Muscle of arm (tissue), 12 donors: ENCODE results near the gene WDR49. TPM values are rescaled to one million over a fixed set of nuclear protein-coding genes. Genes with fewer than 3 reads are reported as not detected.

Source experiments
- DNase-seq: peaks from one replicate; pipeline ENCODE4 v3.0.0-alpha.2; 2013
- polyA plus RNA-seq, 12 donors: library from polyadenylated mRNA; unstranded; fragments of 120-200 nt; gene quantifications; one replicate each; pipeline ENCODE4 v1.2.1, GENCODE V29; 2013; ENCODE audit not compliant: insufficient read length in 12 of 12

The WDR49 gene
- polyA plus RNA-seq, 12 donors: 0.08 to 0.32 (median 0.16) TPM; not detected in 7

DNA sequence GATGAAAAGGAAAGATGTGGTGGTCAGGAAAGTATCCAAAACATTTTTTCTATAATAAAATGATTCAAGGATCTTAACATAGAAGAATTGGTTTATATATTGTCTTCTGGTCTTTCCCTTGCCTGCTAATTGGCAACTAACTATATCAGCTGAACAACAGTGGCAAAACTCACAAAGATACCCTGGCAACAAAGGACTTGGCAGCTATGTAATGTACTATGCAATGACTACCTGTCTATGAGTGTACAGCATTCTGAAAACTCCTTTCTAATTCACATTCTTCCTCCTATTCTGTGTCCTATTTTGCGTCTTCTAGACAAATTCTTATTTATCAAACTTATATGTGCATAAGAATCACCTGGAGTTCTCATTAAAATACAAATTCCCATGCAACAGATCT is 164.2 kb downstream of the WDR49 start:
- DNase-seq: no peak

GRCh38 chr3:167487556-167487955 is 166.2 kb downstream of the WDR49 start:
- DNase-seq: no peak

DNA sequence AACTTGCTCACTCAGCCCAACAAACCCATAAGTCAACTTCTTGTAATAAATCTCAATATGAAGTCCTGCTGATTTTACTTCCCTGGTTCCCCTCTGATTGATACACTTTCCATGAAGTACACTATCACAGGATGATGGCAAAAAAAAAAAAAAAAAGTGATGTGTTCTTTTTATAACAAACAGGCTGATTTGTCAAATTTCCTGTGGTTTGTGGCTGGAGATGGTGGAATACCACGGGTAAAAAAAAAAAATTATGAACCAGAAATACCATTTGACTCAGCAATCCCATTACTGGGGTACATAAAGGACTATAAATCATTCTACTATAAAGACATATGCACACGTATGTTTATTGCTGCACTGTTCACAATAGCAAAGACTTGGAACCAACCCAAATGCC is 169.2 kb downstream of the WDR49 start:
- no peak for DNase-seq

DNA sequence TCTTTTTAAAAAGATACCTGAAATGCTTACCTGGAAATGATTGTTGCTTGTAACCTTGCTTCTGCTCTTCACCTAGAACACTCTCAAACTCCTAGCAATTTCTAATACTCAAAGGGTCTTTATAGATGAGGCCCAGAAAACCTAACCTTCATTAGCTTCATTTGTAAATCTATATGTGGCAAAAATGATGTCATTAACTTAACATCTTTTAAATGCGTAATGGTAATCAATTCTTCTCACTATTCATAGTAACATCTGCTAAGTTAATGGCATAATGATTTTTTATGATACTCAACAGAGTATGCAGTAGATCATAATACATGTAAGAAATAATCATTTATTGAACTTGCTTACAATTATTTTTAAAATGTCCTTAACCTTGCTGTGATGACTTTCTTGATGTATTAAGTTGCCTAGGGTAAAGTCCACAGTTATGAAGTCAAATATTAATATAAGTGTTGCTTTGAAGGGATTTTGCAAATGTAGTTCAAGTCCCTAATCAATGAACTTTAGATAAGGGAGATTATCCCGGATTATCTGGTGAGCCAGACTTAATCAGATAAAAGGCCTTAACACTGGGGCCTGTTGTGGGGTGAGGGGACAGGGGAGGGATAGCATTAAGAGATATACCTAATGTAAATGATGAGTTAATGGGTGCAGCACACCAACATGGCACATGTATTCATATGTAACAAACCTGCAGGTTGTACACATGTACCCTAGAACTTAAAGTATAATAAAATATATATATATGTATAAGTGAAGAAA is 169.8 kb downstream of the WDR49 start:
- DNase-seq: no peak

DNA sequence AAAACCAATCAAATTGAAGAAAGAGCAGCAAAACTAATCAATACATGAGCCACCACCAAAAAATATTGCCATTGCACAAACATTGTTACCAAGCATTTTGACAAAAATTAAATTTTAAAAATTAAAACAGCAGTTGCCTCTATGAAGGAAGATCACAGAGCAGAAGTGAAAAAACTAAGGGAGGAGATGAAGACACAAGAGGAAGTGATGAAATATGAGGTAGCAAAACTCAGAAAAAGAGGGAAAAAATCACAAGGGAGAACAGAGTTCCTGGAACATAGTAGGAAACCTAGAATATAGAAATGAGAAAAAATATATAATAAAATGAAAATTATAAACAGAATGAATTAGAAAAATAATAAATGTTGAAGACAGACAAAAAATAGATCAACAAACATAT is 172.6 kb downstream of the WDR49 start:
- no peak for DNase-seq

DNA sequence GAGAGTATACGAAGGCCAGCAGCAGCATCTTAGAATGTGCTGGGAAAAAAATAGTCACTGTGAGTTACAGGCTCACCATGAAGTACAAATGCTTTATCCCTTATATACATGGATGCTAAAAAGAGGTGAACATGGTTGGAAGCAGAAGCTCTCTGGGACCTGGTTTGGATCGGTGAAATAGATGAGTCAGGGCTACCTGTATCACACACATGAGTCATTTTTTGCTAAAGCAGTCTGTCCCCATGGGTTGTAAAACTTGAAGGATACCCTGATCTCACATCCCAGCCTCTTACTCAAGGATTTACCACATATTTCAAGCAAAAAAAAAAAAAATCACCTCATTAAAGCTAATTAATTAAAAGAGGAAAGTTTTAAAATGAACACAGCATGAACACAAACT is 173.0 kb downstream of the WDR49 start:
- DNase-seq: no peak

DNA sequence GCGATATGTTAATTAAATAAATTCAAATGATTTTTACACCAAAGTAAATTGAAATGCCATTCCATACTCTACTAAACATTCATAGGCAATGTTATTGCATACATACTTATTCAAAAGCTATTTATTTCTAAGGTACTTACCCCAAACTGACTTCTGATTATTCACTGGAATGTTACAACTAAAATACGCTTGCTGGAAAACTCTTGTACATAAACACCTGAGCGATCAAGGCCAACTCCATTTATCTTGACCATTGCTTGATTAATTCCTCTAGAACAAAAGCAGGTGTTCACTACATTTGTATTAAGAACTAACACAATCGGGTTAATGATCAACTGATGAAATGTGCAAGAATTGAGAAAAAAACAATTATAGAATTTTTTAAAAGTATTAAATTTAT is 179.9 kb downstream of the WDR49 start, which contains the start of gene SERPINI2:
Gene SERPINI2, minus strand, starts transcription at position 180 of the 400 bp plus-strand sequence. CDS start 2,208 bp downstream, outside the sequence.
- no peak for DNase-seq

DNA sequence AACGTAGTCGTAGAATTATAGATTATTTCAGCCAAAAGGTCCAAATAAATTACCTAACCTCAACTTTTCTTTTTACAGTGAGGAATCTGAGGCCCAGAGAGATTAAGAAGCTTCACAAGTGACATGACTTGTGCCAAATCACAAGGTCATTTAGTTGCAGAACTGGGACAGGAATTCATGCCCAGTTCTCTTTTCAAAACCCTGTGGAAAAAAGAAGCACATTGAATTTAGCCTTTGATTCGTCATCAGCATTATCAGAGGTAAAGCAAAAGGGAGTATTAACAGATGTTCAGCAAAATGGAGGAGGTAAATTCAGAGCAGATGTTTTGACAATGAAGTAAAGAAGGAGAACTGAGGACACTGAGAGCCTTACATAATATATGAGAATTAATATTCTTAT is 184.4 kb downstream of the WDR49 start:
- peak; percentile 26 for DNase-seq

DNA sequence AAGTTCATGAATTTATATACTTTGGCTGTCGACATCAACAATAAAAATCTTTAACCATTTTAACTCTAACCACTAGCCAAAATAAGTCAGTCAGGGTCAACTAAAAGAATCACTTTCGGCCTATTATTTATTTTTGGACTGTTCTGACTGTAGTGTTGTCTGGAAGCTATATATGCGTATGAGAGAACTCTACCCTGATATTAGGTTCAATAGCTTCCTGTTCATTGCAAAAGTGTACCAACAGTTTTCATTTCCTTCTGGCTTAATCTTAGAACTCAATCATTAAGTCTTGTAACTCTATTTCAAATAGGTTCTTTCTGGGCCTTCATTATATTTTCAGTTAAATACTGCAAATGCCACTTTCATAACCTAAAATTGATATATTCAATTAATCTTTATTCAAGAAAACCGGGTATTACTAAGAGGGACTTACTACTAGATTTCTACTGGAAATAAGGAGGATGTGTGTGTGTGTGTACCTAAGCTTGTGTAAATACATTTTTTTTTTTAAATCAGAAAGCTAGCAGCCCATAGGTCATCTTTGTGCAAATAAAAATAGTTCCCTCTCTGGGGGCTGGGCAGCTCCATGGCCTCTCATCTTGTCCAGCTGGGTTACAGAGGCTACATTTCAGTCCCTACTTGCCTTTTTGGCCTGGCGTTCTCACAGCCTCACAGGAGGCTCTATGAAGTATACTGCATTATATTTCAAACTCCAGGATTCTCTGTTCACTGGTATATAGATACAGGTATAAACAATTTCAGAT is 185.7 kb downstream of the WDR49 start:
- no peak for DNase-seq

- no peak for DNase-seq
Measured at GRCh38 chr3:167466966-167467365, 186.8 kb downstream of the WDR49 start.

GRCh38 chr3:167456157-167456799 is 197.5 kb downstream of the WDR49 start:
- no peak for DNase-seq

DNA sequence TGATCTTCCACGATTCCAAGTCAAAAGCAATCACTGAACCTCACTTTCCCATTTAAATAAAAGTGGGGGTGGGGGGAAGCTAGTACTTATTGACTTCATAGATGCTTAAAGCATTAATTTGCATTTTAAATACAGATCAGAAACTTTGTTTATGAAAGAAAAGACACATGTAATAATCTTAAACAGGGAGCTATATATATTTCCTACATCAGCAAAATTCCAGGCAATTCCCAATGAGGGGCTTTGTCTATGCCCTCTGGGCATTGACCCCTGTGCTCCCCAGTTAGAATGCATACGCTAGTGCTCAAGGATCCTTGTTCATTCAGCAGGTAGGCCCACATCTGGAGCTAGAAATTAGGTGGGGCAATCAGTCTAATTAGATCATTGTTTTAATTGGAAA is 199.9 kb downstream of the WDR49 start:
- no peak for DNase-seq

DNA sequence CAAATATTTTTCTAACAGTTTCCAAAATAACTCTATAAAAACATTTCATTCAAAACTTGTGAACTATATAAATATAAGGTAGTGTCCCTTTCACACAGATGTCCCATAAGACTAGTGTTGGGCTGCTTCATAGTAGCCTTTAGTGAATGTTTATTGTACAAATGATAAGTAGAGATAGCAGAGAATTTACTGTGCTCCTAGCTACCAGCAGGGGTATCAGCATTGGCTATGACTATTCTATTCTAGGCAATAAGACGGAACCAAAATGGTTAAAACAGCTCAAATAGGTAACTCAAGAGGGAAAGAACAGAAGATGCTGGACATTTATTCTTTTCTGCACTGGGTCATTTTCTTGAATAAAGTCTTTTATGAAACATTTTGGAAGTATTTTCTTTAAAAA is 202.5 kb downstream of the WDR49 start:
- no peak for DNase-seq

- no peak for DNase-seq
Measured at GRCh38 chr3:167450675-167451074, 203.1 kb downstream of the WDR49 start.

GRCh38 chr3:167450195-167450594 is 203.5 kb downstream of the WDR49 start:
- no peak for DNase-seq

GRCh38 chr3:167445491-167445890 is 208.3 kb downstream of the WDR49 start:
- peak; percentile 17 for DNase-seq

GRCh38 chr3:167441256-167441655 is 212.5 kb downstream of the WDR49 start:
- DNase-seq: no peak

DNA sequence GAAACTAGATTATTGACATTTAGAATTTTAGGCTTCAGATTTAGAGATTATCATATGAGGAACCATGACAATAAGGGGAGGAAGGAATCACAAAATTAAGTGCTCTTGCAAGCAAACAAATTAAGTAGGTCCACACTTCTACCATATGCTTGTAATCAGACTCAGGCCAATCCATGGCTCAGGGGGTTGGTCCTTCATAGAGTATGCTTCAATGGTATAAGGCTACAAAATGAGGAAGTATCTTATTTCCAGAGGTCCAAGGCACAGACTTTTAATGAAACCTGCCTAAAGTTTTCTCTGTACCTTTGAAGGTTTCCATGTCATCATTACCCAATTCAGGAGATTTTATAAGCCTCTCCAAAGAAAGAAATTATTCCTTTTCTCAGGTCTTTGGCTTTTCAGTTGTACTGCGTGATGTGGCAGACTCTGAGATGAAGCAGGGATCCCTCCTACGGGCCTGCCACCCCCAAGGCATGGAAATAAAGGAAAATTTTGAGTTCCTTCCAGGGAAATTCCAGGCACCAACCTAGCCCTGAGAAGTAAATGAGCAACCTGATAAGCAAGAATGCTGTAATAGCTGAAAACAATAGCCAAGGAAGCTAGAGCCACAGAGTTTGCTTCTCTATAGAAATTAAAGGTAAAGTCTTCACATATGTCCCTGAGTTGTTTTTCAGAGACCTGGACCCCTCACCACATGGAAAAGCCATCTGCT is 216.2 kb downstream of the WDR49 start:
- DNase-seq: no peak
